HG03196 (cell line): ENCODE data around the gene AMBRA1.

Experiments
- ATAC-seq: cut with Tn5 transposase; IDR thresholded peaks from one replicate; pipeline ENCODE4 v1.9.1; 2021; ENCODE audit not compliant: unreplicated experiment

The AMBRA1 gene

DNA sequence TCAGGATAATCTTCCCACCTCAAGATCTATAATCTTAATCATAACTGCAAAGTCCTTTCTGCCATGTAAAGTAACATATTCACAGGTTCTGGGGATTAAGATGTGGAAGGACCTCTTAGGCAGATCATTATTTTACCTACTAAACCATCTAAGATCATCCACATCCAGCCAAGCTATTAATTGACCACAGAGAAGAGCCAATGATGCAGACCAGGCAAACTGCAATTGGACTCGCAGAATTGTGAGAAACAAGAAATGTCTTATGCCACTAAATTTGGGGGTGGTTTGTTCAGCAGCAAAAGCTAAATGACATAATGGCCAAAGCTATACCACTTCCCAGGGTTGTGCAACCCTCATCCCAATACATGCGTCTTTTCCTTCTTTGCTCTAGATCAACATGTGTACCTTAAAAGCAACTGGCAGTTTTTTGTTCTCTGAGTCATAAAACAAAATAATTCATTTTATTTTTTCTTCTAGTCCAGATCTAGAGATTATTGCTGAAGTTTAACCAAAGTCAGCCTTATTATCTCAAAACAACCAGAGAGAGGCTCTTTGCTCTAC is 113.6 kb downstream of the AMBRA1 start:
- no peak for ATAC-seq

DNA sequence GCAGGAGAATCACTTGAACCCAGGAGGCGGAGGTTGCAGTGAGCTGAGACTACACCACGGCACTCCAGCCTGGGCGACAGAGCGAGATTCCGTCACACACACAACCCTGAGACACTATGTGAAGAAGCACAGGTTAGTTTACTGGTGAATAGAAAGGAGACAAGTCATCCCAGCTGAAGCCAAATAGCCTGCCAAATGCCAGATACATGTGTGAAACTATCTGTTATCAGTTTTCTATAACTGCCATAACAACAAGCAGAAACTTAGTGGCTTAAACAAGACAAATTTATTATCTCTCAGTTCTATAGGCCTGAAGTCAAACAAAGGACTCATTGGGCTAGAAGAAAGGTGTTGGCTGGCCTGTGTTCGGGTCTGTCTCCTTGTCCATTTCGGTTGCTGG is 114.2 kb downstream of the AMBRA1 start:
- ATAC-seq, result no peak

DNA sequence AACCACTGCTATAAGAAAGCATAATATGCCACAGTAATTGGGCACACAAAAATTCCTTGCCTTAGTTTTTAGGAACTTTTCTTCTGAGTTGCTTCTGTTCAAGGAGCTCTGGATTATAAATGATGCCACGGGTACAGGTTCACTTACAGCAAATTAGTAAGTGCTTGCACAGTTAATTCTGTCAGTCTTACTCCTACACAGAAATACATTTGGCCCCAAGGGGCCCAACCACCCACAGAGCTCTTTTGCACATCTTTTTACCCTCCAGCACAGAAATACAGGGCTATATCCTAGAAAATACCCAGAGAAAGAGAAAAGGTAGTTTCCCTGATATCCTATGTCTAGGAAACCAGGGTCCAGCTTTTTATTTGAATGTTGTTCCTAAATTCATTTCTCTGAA is 115.6 kb downstream of the AMBRA1 start:
- no peak for ATAC-seq

DNA sequence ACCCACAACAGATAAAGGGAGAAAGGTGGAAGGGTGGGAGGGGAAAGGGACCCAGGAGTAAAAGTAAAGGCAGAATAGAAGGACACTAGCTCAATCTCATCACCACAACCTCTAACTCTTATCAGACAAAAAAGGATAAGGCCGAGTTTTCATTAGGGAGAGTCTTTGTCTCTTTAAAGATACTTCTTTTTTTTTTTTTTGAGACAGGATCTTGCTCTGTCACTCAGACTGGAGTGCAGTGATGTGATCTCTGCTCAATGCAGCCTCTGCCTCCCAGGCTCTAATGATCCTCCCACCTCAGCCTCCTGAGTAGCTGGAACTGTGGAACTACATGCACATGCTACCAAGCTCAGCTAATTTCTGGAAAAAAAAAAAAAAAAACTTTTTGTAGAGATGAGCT is 116.7 kb downstream of the AMBRA1 start:
- no peak for ATAC-seq

DNA sequence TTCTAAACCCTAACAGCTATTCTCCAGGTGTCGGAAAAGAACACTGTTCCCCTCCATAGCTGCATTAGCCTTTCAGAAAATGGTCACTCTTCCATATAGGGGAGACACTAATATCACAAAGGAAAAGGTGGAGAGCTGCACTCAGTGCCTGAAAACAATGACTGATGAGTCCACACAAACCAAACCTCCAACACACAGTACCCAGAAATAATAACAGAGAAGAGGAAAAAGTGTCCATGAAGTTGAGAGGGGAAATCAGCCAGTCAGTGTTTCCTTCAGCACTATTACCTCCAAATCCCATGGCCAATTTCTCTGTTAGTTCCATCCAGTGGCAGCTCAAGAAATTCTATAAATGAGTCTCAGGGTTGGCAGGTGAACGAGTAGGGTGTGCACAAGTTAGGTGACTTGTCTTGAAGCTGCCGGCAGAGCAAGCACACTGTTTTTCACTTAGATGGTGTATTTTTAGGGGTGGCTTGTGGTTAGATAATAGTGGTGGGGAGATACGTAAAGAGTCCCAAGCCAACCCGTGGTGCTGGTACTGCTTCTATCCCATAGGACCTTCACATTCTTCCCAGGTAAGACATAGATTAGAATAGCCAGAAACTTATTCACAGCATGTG is 117.8 kb downstream of the AMBRA1 start:
- ATAC-seq, result no peak

DNA sequence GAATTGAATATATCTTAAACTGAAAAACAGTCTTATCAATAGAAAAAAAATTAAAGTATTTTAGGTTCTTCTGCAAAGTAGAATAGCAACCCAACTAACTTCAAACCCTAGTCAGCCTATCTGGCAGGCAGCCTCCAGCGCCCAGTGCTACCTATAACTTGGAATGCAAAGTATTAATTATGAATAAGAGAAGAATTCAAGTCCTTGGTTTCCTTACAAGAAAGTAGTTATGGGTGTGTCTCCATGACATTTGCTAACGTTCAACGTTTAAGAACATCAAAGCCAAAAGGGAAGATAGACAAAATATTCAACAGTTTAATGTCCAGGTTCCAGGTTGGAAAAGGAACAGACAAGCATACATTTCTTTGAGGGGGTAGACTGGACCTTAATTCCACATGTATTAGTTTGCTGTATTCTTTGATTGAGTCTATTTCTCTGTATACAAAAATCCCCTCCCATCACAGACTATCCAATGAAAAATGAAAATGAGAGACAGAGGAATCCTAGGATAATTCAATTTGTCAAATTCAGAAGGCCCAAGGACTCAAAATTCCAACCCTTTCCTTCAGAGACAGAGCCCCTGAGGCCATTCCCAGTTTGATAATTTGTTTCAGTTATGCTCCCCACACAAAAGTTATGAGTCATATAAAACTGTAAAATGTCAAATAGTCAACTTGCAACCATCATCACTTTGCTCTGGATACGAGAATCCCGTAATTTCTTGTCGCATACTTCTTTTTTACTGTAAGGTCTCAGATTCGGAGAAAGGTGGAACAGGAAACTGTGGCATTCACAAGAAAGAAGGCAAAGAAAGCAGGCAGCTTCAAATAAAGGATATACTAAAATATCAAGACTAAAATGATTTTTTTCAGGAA is 118.5 kb downstream of the AMBRA1 start:
- ATAC-seq, result no peak

DNA sequence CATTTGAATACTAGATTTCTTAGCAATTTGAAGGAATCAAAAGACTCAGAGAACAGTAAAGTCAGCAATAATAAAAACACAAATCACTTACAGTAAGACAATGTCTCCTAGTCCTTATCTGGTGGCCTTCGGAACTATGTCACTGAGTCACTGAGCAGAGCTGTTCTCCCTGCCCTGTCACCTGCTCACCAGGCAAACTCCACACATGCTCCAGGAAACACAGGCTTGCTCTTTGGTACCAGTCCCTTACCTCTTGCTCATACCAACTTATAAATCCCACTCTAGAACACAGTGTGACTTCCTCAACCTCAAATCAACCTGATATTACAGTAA is 121.2 kb downstream of the AMBRA1 start:
- no peak for ATAC-seq

DNA sequence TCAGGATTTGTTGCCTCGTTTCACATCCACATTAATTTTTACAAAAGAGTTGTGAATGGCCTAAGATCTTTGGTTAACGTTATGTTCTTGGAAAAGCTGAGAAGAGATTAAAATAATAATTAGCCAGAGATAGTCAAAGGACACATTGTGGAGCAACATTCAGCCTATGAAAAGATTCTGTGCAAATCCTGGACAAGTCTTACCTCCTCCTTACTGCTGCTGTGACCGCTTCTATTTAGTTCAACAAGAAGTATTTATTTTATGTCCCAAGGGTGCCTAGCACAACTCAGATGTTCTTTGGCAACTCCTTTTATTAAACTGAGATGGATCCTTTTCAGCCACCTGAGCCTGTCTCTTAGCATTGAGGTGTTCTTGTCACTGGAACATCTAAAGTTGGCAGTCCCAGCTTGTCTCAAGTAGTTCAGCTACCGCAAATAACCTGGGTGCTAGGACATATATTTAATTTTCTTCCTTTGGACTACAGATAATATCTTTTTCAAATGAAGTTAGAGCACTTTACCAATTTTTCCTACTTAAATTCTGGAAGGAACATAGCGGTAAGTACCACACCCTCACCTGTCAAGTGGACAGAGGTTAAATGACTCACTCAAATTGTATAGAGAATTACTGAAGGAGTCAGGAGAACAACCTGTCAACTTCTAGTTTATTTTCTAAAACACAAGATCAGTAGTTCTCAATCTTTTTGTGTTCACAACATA is 121.7 kb downstream of the AMBRA1 start:
- no peak for ATAC-seq

DNA sequence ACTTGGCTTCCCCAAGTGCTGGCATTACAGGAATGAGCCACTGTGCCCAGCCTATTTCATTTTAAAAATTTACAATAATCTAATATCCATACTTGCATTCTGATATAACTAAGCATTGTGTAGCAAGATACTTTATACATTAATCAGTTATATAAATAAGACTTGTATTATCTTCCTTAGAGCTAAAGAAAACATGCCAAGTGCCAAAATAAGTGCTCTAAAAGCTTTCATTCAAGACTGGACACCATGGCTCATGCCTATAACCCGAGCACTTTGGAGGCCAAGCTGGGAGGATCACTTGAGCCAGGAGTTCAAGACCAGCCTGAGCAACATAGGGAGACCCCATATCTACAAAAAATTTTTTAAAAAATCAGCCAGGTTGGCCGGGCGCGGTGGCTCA is 123.9 kb downstream of the AMBRA1 start:
- no peak for ATAC-seq

DNA sequence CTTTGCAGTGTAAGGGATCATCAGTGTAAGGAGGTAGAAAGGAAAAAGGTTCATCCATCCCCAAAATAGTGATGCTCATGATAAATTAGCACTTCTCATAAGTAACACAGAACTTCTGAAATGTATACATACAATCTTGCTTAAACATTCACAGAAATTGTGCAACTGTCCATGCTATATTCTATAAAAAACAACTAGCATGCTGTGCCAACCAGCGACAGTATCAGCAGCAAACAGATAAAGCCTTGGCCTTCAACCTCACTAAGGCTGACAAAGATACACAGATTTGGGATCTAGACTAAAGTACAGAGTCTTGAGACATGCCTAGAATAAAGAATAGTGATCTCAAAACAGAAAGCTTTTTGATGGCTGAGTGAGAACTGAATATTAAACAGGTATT is 128.1 kb downstream of the AMBRA1 start:
- no peak for ATAC-seq

DNA sequence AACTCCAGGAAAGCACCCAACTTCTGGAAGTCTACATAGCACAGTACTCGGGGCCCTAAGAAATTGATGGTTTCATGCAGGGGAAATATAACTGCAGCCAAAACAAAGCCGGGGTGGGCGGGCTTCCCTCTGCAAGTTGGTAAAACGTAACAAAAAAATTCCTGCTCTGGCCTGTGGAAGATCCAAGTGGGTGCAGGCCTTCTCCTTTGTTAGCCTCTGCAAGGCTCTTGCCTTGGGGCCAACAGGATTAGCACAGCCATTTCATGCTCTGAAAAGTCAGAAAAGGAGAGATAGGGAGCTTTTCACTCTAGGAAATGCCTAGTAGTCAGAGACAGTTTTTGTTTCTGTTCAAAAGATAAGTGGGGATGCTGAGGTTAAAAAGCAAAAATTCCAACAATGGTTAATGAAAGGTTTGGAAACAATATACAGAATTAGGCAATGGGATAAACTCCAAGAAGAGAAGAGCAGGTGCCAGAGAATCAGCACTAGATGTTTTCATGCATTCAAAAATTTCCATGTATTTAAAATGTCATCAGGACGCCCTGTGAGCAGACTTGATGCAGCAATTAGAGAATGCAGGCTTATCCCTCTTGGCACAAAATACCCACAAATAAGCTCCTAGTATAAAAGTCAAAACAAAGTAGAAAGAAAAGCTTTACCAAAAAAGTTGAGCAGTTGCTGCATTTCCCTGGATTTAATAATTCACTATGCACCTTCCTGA is 130.0 kb downstream of the AMBRA1 start:
- no peak for ATAC-seq

DNA sequence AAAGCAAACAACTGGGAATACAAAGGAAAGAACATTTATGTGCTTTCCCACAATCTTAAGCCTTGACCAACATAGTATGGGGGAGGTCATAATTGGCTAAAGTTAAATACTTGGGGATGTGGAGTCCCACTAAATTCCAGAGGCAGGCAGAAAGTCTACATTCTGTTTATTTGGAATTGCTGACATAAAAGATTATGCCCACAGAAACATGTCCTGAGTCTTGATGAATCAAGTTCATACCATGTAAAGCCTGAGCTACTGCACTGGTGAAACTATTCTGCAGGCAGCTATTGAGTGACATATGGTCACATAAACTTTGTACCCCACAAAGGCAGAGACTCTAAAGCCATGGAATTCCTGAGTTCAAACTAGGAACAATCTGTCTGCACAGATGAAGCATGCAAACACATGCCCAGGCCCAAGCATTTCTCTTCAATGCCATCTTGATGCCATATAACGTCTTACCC is 132.3 kb downstream of the AMBRA1 start:
- no peak for ATAC-seq

DNA sequence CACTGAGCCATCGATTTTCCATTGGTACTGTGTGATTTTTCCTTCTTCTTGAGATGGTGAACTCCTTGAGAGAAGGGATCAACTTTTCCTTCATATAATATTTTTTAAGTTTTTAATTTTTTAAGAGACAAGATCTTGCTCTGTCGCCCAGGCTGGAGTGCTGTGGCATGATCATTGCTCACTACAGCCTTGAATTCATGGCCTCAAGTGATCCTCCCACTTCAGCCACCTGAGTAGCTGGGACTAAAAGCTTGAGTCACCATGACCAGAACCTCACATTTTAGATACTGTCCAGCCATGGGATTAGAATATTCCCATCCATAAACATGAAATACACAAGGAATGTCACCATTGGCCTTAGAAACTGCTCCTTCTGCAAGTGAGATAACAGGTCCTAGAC is 135.3 kb downstream of the AMBRA1 start:
- ATAC-seq, result no peak

DNA sequence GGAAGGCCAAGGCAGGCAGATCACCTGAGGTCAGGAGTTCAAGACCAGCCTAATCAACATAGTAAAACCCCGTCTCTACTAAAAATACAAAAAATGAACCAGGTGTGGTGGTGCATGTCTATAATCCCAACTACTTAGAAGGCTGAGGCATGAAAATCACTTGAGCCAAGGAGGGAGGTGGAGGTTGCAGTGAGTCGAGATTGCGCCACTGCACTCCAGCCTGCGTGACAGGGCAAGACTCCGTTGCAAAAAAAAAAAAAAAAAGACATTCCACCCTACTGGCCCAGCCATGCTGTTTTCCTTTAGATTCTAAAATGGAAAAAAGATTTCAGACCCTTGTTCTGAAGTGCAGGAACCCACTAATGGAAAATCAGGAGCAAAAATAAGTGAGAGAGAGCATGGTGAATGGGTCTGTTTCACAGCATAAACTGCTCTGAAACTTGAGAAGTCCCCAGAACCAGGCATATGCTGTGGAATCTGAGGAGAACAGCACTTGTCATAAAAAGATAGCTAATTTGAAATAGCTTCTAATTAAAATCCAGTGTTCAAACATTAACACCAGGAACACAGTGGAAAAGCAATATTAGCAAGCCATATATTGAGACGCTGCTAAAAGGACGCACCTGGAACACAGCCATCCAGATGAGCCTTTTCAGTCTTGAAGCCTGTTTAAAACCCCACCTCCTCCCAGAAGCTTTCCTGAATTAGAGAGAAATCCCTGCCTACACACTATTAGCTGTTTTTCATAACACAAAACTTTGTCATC is 136.0 kb downstream of the AMBRA1 start:
- ATAC-seq, result no peak

DNA sequence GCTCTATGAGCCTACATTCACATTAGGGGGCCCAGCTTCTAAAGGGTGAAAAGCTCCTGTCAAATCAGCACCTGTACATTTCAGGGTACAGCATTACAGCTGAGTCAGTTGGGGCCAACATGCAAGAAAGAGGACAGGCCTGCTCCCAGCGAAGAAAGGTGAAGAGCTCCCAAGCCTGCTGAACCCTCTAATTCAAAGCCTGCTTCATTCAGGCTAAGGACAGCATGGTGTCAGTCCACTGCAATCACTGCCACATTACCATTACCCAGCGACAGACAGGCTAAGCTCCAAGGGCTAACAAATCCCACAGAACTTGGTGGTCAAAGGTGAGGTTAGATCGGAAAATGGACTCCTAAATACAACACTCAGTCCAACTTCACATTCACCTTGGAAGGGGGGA is 136.8 kb downstream of the AMBRA1 start:
- no peak for ATAC-seq

DNA sequence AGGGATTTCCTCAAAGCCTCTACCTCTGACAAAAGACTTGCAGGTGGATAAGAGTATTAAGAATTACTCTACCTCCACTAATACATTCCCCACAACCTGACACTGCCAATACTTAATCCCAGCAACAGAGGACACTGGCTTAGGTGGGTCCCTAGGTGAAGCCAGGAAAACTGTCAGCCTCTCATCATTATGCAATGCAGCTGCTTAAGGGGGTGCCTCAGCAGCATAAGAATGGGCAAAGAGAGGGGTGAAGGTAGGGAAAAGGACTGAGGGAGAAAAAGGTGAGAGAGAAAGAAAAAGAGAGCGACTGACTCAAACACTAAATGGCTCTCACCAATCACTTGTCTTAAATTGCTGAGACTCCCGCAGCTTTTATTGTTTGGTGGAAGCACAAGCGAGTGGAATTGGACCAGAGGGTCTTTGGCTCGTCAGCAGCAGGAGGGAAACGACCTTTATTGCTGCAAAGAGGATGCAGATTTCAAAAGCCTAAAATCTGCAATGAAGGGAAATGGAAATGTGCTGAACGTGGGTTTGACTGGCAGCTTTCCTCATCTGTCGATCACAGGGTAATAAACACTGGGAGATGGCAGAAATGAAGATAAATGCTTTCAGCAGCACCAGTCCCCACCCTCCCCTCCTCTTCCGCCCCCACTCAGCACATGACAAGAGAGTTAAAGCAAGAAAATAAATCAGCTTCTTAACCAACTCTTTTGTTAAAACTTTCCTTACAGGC is 137.4 kb downstream of the AMBRA1 start:
- ATAC-seq, result no peak

DNA sequence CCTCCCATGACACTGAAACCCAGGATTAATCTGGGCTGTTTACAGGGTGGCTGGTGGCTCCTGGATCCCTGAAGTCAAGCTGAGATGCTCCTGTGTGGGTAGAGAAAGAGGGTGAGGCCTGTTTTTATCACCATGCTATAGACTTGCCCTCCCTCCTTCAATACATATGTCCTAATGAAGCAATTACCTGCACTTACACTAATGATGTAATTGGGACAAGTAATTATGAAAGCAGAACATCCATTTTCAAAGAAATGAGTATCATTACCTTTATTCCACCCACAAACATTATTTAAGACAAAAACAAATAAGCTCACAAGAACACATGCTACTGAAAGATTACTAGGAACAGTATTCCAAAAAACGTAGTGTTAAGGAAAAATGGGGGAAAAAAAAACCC is 138.0 kb downstream of the AMBRA1 start:
- ATAC-seq, result no peak

DNA sequence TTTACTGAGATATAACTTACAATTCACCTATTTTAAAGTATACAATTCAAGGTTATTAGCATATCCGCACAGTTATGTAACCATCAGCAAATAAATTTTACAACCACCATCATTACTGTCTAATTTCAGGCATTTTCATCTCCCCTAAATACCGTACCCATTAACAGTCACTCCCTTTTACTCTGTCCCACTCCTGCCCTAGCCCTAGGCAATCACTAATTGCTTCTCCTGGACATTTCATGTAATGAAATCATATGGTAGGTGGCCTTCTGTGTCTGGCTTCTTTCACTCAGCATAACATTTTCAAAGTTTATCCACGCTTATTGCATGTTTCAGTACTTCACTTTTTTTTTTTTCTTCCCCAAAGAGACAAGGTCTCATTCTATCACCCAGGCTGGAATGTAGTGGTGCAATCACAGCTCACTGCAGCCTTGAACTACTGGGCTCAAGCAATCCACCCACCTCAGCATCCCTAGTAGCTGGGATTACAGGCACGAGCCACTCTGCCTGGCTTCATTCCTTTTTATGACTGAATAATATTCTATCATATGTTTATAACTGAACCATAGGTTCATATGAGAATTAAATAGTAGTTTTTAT is 140.8 kb downstream of the AMBRA1 start:
- ATAC-seq, result no peak

DNA sequence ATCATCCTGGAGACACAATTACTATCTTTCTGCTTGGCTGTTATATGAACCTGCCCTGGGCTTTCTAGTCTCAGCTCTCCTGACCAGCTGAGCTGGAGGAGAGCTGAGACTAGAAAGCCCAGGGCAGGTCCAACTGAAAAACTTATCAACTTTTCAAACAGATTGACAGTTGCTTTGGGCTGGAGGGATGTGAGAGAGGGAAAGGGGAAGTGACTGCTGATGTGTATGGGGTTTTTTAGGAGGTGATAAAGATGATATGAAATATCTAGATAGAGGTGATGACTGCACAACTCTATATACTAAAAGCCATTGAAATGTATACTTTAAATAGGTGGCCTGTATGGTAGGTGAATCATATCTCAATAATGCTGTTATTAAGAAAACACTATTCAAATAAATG is 142.1 kb downstream of the AMBRA1 start:
- ATAC-seq, result no peak
